ENCODE measurements around the gene SLC16A6.

The SLC16A6 gene

DNA sequence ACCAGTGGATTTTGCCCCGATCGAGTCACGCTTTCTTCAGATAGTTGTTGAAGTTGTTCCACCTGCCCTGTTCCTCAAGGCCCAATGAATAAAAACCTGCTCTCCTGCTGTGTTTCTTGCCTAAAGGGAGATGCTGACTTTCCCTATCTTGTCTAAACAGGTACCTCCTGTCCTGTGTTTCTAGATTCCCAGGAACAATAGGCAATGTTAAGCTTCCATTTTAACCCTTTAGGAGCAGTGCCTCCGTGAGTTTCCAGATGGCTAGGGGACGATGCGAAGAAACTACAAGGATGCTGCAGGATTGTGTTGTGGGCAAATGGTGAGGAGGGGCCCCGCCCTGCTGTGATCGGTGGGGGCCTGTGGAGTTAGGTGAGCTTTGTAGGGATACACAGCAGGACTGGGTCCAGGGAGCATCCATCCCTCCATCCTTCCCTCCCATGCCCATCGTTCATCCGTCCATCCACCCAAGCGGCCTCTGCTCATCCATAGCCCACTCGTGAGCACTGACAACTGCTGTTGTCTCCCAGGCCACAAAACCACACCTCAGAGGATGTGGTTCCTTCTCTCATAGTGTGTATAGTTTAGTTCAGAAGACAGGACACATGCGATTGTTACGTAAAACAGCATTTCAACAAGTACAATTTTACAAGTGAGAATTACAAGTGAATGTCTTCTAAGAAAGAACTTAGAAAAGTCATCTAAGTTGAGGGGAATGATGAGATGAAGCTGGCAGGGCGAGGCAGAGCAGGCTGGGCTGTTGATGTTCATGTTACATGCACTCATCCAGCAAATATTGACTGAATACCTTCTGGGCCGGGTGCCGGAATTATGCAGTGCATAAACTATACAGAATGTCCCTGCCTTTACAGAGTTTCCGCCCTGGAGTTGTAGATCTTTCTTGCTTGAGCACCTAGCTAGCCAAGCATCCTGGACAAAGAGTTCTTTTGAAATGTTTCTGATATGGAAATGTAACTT, 5.6 kb upstream of the SLC16A6 start:
- DNase-seq (ENCODE audit: low spot score) (no peak), ATAC-seq (ENCODE audit: low read depth) (no peak)
- H3K27me3 ChIP-seq (ENCODE audit: insufficient read depth, poor library complexity, severe bottlenecking) = peaks cover 22% of the 10 kb centered on the region
- no peaks in the 10 kb centered on the region for H3K9me3 ChIP-seq (ENCODE audit: severe bottlenecking)
- no peak overlapping the region for H3K4me3 ChIP-seq (ENCODE audit: severe bottlenecking)
- H3K27ac ChIP-seq (ENCODE audit: poor library complexity, severe bottlenecking) = no peak overlapping the region
- H3K4me1 ChIP-seq (ENCODE audit: insufficient read depth, poor library complexity, severe bottlenecking) = no peaks in the 10 kb centered on the region
- TF ChIP-seq, protein P1, sequence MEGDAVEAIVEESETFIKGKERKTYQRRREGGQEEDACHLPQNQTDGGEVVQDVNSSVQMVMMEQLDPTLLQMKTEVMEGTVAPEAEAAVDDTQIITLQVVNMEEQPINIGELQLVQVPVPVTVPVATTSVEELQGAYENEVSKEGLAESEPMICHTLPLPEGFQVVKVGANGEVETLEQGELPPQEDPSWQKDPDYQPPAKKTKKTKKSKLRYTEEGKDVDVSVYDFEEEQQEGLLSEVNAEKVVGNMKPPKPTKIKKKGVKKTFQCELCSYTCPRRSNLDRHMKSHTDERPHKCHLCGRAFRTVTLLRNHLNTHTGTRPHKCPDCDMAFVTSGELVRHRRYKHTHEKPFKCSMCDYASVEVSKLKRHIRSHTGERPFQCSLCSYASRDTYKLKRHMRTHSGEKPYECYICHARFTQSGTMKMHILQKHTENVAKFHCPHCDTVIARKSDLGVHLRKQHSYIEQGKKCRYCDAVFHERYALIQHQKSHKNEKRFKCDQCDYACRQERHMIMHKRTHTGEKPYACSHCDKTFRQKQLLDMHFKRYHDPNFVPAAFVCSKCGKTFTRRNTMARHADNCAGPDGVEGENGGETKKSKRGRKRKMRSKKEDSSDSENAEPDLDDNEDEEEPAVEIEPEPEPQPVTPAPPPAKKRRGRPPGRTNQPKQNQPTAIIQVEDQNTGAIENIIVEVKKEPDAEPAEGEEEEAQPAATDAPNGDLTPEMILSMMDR (IDR thresholded peaks at IDR 0.05; ENCODE audit: poor library complexity, severe bottlenecking) = no peak
- H3K36me3 ChIP-seq (ENCODE audit: low read depth) = no peaks in the 10 kb centered on the region

GRCh38 chr17:68295086-68295485, 4.2 kb upstream of the SLC16A6 start:
- DNase-seq (ENCODE audit: low spot score) (no peak), ATAC-seq (ENCODE audit: low read depth) (no peak)
- Histone ChIP-seq H3K27ac (ENCODE audit: poor library complexity, severe bottlenecking) (no peak overlapping the region), H3K4me3 (ENCODE audit: severe bottlenecking) (no peak overlapping the region), H3K9me3 (ENCODE audit: severe bottlenecking) (no peaks in the 10 kb centered on the region), H3K27me3 (ENCODE audit: insufficient read depth, poor library complexity, severe bottlenecking) (peaks cover 32% of the 10 kb centered on the region), H3K4me1 (ENCODE audit: insufficient read depth, poor library complexity, severe bottlenecking) (no peaks in the 10 kb centered on the region), H3K36me3 (ENCODE audit: low read depth) (no peaks in the 10 kb centered on the region)
- TF ChIP-seq, protein P1 (IDR thresholded peaks at IDR 0.05; ENCODE audit: poor library complexity, severe bottlenecking) = no peak

DNA sequence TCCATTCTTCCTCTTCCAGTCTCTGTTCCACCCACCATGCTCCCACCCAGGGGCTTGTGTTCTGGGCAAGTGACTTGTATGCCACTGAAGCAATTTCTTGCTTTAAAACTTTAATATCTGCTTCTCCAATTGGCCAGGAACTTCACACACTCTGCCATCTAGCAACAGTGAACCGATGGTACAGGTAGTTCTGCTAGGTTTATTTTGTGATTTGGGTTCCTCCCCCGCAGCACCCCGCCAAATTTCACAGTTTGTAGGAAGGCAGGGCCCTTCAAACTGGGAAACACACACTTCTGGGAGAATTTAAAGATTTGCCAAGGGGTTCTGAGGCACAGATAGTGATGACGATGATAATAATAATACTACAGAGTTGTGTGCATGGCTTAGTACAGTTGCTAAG, 3.7 kb upstream of the SLC16A6 start:
- no peaks in the 10 kb centered on the region for H3K36me3 ChIP-seq (ENCODE audit: low read depth)
- TF ChIP-seq, protein P1 (IDR thresholded peaks at IDR 0.05; ENCODE audit: poor library complexity, severe bottlenecking) = no peak
- no peak overlapping the region for H3K27ac ChIP-seq (ENCODE audit: poor library complexity, severe bottlenecking)
- H3K9me3 ChIP-seq (ENCODE audit: severe bottlenecking) = no peaks in the 10 kb centered on the region
- H3K27me3 ChIP-seq (ENCODE audit: insufficient read depth, poor library complexity, severe bottlenecking) = peaks cover 37% of the 10 kb centered on the region
- H3K4me1 ChIP-seq (ENCODE audit: insufficient read depth, poor library complexity, severe bottlenecking) = no peaks in the 10 kb centered on the region
- H3K4me3 ChIP-seq (ENCODE audit: severe bottlenecking) = no peak overlapping the region
- DNase-seq (ENCODE audit: low spot score) (no peak), ATAC-seq (ENCODE audit: low read depth) (no peak)

DNA sequence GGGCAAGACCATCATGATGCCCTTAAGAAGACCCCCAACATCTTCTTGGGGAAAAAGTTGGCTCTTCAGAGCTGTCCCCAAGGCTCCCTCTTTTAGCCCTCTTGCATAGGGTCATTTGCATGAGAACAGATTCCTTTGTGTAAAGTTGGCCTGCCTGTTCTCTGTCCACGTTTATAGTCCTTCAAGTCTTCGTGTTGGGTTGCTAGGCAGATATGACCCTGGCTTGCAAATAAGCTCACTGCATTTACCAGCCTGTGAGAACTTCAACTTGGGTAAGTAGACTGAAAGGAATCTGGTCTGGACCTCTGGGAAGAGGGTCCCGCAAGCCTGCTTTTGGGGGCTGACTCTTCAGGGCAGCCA, 3.2 kb upstream of the SLC16A6 start:
- TF ChIP-seq, protein P1 (IDR thresholded peaks at IDR 0.05; ENCODE audit: poor library complexity, severe bottlenecking) = no peak
- H3K27ac ChIP-seq (ENCODE audit: poor library complexity, severe bottlenecking) = no peak overlapping the region
- no peaks in the 10 kb centered on the region for H3K9me3 ChIP-seq (ENCODE audit: severe bottlenecking)
- no peaks in the 10 kb centered on the region for H3K36me3 ChIP-seq (ENCODE audit: low read depth)
- peaks cover 41% of the 10 kb centered on the region for H3K27me3 ChIP-seq (ENCODE audit: insufficient read depth, poor library complexity, severe bottlenecking)
- no peaks in the 10 kb centered on the region for H3K4me1 ChIP-seq (ENCODE audit: insufficient read depth, poor library complexity, severe bottlenecking)
- ATAC-seq (ENCODE audit: low read depth) (no peak), DNase-seq (ENCODE audit: low spot score) (no peak)
- H3K4me3 ChIP-seq (ENCODE audit: severe bottlenecking) = no peak overlapping the region

Measured in RWPE2 (cell line).